GM12878 (cell line): ENCODE results near the gene NOTCH4.

ENCODE experiments used
- BHLHE40 ChIP-seq, 2 experiments: fragments of 450-650 bp in 1 of 2; IDR thresholded peaks; 2 replicates each; pipeline ENCODE4 v1.6.1; 2011 to 2017; ENCODE audit warnings: low read depth in 2 of 2, borderline replicate concordance in 1 of 2, improper control_type of control experiment in 1 of 2, low read length in 1 of 2, mild to moderate bottlenecking in 1 of 2
- CHD4 ChIP-seq: fragments of 200-600 bp; sonication (generic); IDR thresholded peaks from 2 replicates; pipeline ENCODE4 v1.6.1; 2016; ENCODE audit warnings: mild to moderate bottlenecking
- CREB1 ChIP-seq: IDR thresholded peaks from 2 replicates; pipeline ENCODE4 v1.6.1; 2012; ENCODE audit warnings: low read depth, mild to moderate bottlenecking, inconsistent platforms
- CTCF ChIP-seq, 3 experiments: IDR thresholded peaks in 2 of 3; conservative IDR thresholded peaks in 1 of 3; 2 replicates each; pipeline ENCODE4 v1.5.1; 2011; ENCODE audit warnings: low read depth in 3 of 3, low read length in 3 of 3, mild to moderate bottlenecking in 3 of 3, control low read depth in 2 of 3, moderate library complexity in 2 of 3, inconsistent platforms in 1 of 3, mixed read lengths in 1 of 3; ENCODE audit not compliant: control insufficient read depth in 2 of 3, insufficient read depth in 1 of 3; ENCODE audit errors: extremely low read depth in 1 of 3
- GABPA ChIP-seq: IDR thresholded peaks from 2 replicates; pipeline ENCODE4 v1.6.1; 2014; ENCODE audit warnings: antibody characterized with exemption, low read depth, mild to moderate bottlenecking, inconsistent platforms
- MXI1 ChIP-seq: fragments of 150-350 bp; IDR thresholded peaks from 2 replicates; pipeline ENCODE4 v1.6.1; 2011; ENCODE audit warnings: low read depth, mild to moderate bottlenecking, inconsistent platforms, low read length, improper control_type of control experiment
- RAD51 ChIP-seq: fragments of 450-650 bp; IDR thresholded peaks from 2 replicates; pipeline ENCODE4 v1.6.1; 2016; ENCODE audit warnings: moderate library complexity, mild to moderate bottlenecking, inconsistent platforms
- RCOR1 ChIP-seq: conservative IDR thresholded peaks from 2 replicates; pipeline ENCODE4 v1.6.1; 2012; ENCODE audit warnings: low read depth, low read length, improper control_type of control experiment
- SMC3 ChIP-seq: IDR thresholded peaks from 2 replicates; pipeline ENCODE4 v1.6.1; 2011; ENCODE audit warnings: low read length, improper control_type of control experiment, borderline replicate concordance
- TCF12 ChIP-seq: IDR thresholded peaks from 2 replicates; pipeline ENCODE4 v1.6.1; 2011; ENCODE audit warnings: low read depth, mild to moderate bottlenecking, low read length
- ZNF207 ChIP-seq: fragments of 450-650 bp; IDR thresholded peaks from 2 replicates; pipeline ENCODE4 v1.6.1; 2014; ENCODE audit warnings: antibody characterized with exemption, mild to moderate bottlenecking, borderline replicate concordance

GRCh38 chr6:32210191-32210601 lies 13.7 kb downstream of the NOTCH4 start:
- TF ChIP-seq CREB1 (no peak), CTCF (IDR thresholded peaks at IDR 0.05 in 2 of 3, conservative IDR thresholded peaks at IDR 0.05 in 1 of 3; ENCODE audit: control insufficient read depth in 2 of 3, extremely low read depth in 1 of 3, insufficient read depth in 1 of 3, low read depth in 3 of 3, low read length in 3 of 3) (no peak), RAD51 (no peak), RCOR1 (no peak), BHLHE40 (IDR thresholded peaks at IDR 0.05; ENCODE audit: borderline replicate concordance in 1 of 2, low read depth in 2 of 2, low read length in 1 of 2) (no peak), CHD4 (no peak), MXI1 (no peak), GABPA (no peak), ZNF207 (no peak), TCF12 (no peak), SMC3 (no peak)
